Fibroblast of pulmonary artery (primary cell): ENCODE results near the gene IQGAP2.

ENCODE experiments used
- DNase-seq: peaks from one replicate; pipeline ENCODE4 v3.0.0-alpha.2; 2010; ENCODE audit warnings: low read depth
- H3K4me3 ChIP-seq: replicated peaks from 2 replicates; pipeline ENCODE4 v1.5.1; 2011; ENCODE audit warnings: low read depth, mild to moderate bottlenecking, control low read depth, low read length, moderate library complexity
- CTCF ChIP-seq: IDR thresholded peaks from 2 replicates; pipeline ENCODE4 v1.5.1; 2011; ENCODE audit warnings: mild to moderate bottlenecking, control low read depth, low read length, inconsistent platforms; ENCODE audit errors: missing control alignments

IQGAP2 gene

GRCh38 chr5:76528547-76529331 lies 125.7 kb downstream of the IQGAP2 start:
- no peak for TF ChIP-seq CTCF
- no peak for DNase-seq
- no peak overlapping the region for H3K4me3 ChIP-seq

GRCh38 chr5:76529464-76530344 lies 126.6 kb downstream of the IQGAP2 start:
- no peak for DNase-seq
- no peak for TF ChIP-seq CTCF
- H3K4me3 ChIP-seq: no peak overlapping the region

GRCh38 chr5:76532052-76532451 lies 129.0 kb downstream of the IQGAP2 start:
- no peak overlapping the region for H3K4me3 ChIP-seq
- DNase-seq: no peak
- TF ChIP-seq CTCF: no peak

- no peak for TF ChIP-seq CTCF
- no peak for DNase-seq
- no peak overlapping the region for H3K4me3 ChIP-seq
These were observed 129.9 kb downstream of the IQGAP2 start for GRCh38 chr5:76532973-76533372.

- H3K4me3 ChIP-seq: no peak overlapping the region
- DNase-seq: no peak
- TF ChIP-seq CTCF: no peak
These were observed 132.5 kb downstream of the IQGAP2 start for GRCh38 chr5:76535577-76535976.

- TF ChIP-seq CTCF: no peak
- DNase-seq: no peak
- no peak overlapping the region for H3K4me3 ChIP-seq
These were observed 134.0 kb downstream of the IQGAP2 start for GRCh38 chr5:76537073-76537543.
